ENCODE measurements around the gene FAM168A. TPM values are rescaled to one million over a fixed set of nuclear protein-coding genes. Genes with fewer than 3 reads are reported as not detected.

FAM168A gene
- total and polyA plus RNA-seq, 10 donors = 2.7 to 33.2 (median 22.7) TPM

- Histone ChIP-seq H3K36me3 (no peaks in the 10 kb centered on the region), H3K27me3 (replicated peaks in 1 of 7) (no peaks in the 10 kb centered on the region), H3K4me3 (no peak overlapping the region), H3K27ac (no peak overlapping the region), H3K4me1 (peaks cover 0 to 28% (median 14%) of the 10 kb centered on the region in 6 donors), H3K9me3 (no peaks in the 10 kb centered on the region)
- TF ChIP-seq POLR2A (IDR thresholded peaks at IDR 0.05) (no peak), POLR2AphosphoS5 (IDR thresholded peaks at IDR 0.05) (no peak)
- TF ChIP-seq, protein P1, sequence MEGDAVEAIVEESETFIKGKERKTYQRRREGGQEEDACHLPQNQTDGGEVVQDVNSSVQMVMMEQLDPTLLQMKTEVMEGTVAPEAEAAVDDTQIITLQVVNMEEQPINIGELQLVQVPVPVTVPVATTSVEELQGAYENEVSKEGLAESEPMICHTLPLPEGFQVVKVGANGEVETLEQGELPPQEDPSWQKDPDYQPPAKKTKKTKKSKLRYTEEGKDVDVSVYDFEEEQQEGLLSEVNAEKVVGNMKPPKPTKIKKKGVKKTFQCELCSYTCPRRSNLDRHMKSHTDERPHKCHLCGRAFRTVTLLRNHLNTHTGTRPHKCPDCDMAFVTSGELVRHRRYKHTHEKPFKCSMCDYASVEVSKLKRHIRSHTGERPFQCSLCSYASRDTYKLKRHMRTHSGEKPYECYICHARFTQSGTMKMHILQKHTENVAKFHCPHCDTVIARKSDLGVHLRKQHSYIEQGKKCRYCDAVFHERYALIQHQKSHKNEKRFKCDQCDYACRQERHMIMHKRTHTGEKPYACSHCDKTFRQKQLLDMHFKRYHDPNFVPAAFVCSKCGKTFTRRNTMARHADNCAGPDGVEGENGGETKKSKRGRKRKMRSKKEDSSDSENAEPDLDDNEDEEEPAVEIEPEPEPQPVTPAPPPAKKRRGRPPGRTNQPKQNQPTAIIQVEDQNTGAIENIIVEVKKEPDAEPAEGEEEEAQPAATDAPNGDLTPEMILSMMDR (IDR thresholded peaks at IDR 0.05 in 8 of 11, conservative IDR thresholded peaks at IDR 0.05 in 3 of 11) = no peak
- WGBS, 5 donors = 50 to 100% (median 100%) methylated on average over 1 of the region's 1 CpG
- intact Hi-C loops (cut with DNase I; ENCODE audit: low total_unique reads) = no loop called here
- DNase-seq = no peak
Observed at GRCh38 chr11:73458201-73458600, 139.7 kb downstream of the FAM168A start.

DNA sequence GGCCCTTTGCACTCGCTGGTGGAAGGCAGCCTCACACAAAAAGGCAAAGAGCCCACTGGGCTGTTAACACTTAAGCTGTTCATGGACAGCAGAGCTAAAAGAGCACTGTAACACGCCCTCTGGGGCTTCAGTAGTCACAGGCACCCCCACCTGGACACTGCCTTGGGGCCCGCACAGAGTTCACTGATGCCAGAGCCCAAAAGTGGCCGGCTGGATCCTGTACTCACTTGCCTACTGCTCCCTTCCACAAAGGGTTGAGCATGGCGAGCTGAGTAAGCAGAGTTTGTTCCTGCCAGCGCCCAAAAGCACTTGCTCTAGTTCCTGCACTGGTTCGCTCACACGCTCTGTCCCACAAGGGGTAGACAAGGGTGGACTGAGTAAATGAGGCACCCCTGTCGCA, 142.9 kb downstream of the FAM168A start:
- 92 to 99% (median 95%) methylated on average over 8 to 9 of the region's 9 CpGs for WGBS, 5 donors
- intact Hi-C loops (cut with DNase I; ENCODE audit: low total_unique reads) = no loop called here
- no peaks in the 10 kb centered on the region for H3K27me3 ChIP-seq (replicated peaks in 1 of 7)
- peak; percentile 68 for DNase-seq
- TF ChIP-seq, protein P1 (IDR thresholded peaks at IDR 0.05 in 8 of 11, conservative IDR thresholded peaks at IDR 0.05 in 3 of 11) = no peak
- TF ChIP-seq POLR2AphosphoS5 (IDR thresholded peaks at IDR 0.05) (no peak), POLR2A (IDR thresholded peaks at IDR 0.05) (no peak)
- H3K9me3 ChIP-seq = no peaks in the 10 kb centered on the region
- peak overlapping the region in 2 of 8 donors; percentile 5 to 22 for H3K27ac ChIP-seq
- H3K4me3 ChIP-seq = no peak overlapping the region
- H3K36me3 ChIP-seq = no peaks in the 10 kb centered on the region
- peaks cover 0 to 7% (median 0%) of the 10 kb centered on the region in 6 donors for H3K4me1 ChIP-seq

DNA sequence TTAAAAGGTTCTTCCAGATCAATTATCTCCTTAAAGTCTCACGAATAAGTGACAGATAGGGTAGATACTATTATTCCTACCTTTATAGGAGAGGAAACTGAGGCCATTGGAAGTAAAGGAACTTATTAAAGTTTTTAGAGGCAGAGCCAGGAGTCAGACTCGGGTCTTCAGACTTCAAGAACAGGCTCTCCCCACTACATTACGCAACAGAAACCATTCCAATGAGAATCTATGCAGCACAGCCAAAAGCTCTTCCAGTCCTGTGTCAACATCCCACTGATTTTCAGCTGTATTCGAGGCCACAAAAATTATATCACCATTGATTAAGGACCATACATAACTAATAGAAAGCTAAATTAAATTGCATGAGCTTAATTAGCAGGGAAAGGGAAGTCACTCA, 144.3 kb downstream of the FAM168A start:
- Histone ChIP-seq H3K36me3 (peaks cover 0 to 5% (median 0%) of the 10 kb centered on the region in 6 donors), H3K4me1 (no peaks in the 10 kb centered on the region), H3K9me3 (no peaks in the 10 kb centered on the region), H3K4me3 (no peak overlapping the region), H3K27ac (no peak overlapping the region), H3K27me3 (replicated peaks in 1 of 7) (no peaks in the 10 kb centered on the region)
- WGBS, 5 donors = 79 to 93% (median 83%) methylated on average over 4 of the region's 4 CpGs
- DNase-seq = no peak
- TF ChIP-seq POLR2AphosphoS5 (IDR thresholded peaks at IDR 0.05) (no peak), POLR2A (IDR thresholded peaks at IDR 0.05) (no peak)
- TF ChIP-seq, protein P1 (IDR thresholded peaks at IDR 0.05 in 8 of 11, conservative IDR thresholded peaks at IDR 0.05 in 3 of 11) = no peak
- intact Hi-C loops (cut with DNase I; ENCODE audit: low total_unique reads) = no loop called here

- intact Hi-C loops (cut with DNase I; ENCODE audit: low total_unique reads) = no loop called here
- DNase-seq = no peak
- 90 to 98% (median 97%) methylated on average over 2 of the region's 2 CpGs for WGBS, 5 donors
Observed at GRCh38 chr11:73452726-73453125, 145.2 kb downstream of the FAM168A start.

More at GRCh38 chr11:73452726-73453125, 145.2 kb downstream of the FAM168A start:
- H3K36me3 ChIP-seq = peaks cover 0 to 5% (median 0%) of the 10 kb centered on the region in 6 donors
- no peaks in the 10 kb centered on the region for H3K4me1 ChIP-seq
- no peak overlapping the region for H3K4me3 ChIP-seq
- H3K27ac ChIP-seq = no peak overlapping the region
- H3K9me3 ChIP-seq = no peaks in the 10 kb centered on the region
- no peak for TF ChIP-seq POLR2AphosphoS5 (IDR thresholded peaks at IDR 0.05)
- TF ChIP-seq POLR2A (IDR thresholded peaks at IDR 0.05) = no peak
- TF ChIP-seq, protein P1 (IDR thresholded peaks at IDR 0.05 in 8 of 11, conservative IDR thresholded peaks at IDR 0.05 in 3 of 11) = no peak
- no peaks in the 10 kb centered on the region for H3K27me3 ChIP-seq (replicated peaks in 1 of 7)

Measured in spleen (tissue), 11 donors.